Natural killer cell treated with Interleukin-12 subunit alpha and Interleukin-12 subunit beta and Interleukin-15 and Interleukin-18, amount 100 ng/mL, for 72 hours (primary cell): ENCODE results near the gene PTH1R. TPM values are rescaled to one million over a fixed set of nuclear protein-coding genes. Genes with fewer than 3 reads are reported as not detected.

ENCODE experiments used
- ATAC-seq, 2 donors: fragments of 150-1000 bp; cut with Tn5 transposase in 1 of 2; sonication (Bioruptor Pico), chemical (Tn5 transposase) in 1 of 2; 2 replicates each; pipeline ENCODE4 v1.10.0; 2021
- DNase-seq: peaks from one replicate; pipeline ENCODE4 v3.0.0; 2022; ENCODE audit warnings: low spot score
- H3K27ac Mint-ChIP-seq, 2 donors: 1 replicate in 1 of 2; 2 replicates in 1 of 2; pipeline ENCODE4 v1.8.0; 2022; ENCODE audit warnings: mixed read lengths in 2 of 2, mild to moderate bottlenecking in 1 of 2, moderate library complexity in 1 of 2
- H3K27me3 Mint-ChIP-seq, 2 donors: 1 replicate in 1 of 2; 2 replicates in 1 of 2; pipeline ENCODE4 v1.8.0; 2022; ENCODE audit warnings: mixed read lengths in 2 of 2
- H3K36me3 Mint-ChIP-seq: one replicate; pipeline ENCODE4 v1.8.0; 2022; ENCODE audit warnings: mixed read lengths
- H3K4me1 Mint-ChIP-seq, 2 donors: 1 replicate in 1 of 2; 2 replicates in 1 of 2; pipeline ENCODE4 v1.8.0; 2022; ENCODE audit warnings: low read depth in 2 of 2, mixed read lengths in 2 of 2, mild to moderate bottlenecking in 1 of 2
- H3K4me3 Mint-ChIP-seq: one replicate; pipeline ENCODE4 v1.8.0; 2022; ENCODE audit warnings: mixed read lengths
- H3K9me3 Mint-ChIP-seq: 2 replicates; pipeline ENCODE4 v1.8.0; 2022; ENCODE audit warnings: mixed read lengths
- total RNA-seq, 2 donors: library from RNA; stranded (reverse); gene quantifications; one replicate each; pipeline ENCODE4 v1.2.3, GENCODE V29; 2022

Gene PTH1R
- total RNA-seq, 2 donors from 2014 or later = not detected

GRCh38 chr3:46926871-46927717 lies 49.6 kb downstream of the PTH1R start:
- Mint-ChIP-seq H3K4me1 (peaks cover 67 to 72% of the 10 kb centered on the region in 2 donors), H3K27ac (peak overlapping the region; percentile 64 to 77), H3K27me3 (no peaks in the 10 kb centered on the region), H3K36me3 (peaks cover 12% of the 10 kb centered on the region), H3K4me3 (peak overlapping the region; percentile 53), H3K9me3 (peaks cover 4% of the 10 kb centered on the region)
- no peak for ATAC-seq
- no peak for DNase-seq

GRCh38 chr3:46927718-46928073 lies 50.2 kb downstream of the PTH1R start:
- peaks cover 73 to 78% of the 10 kb centered on the region in 2 donors for H3K4me1 Mint-ChIP-seq

GRCh38 chr3:46928282-46928681 lies 50.8 kb downstream of the PTH1R start:
- no peak for ATAC-seq
- Mint-ChIP-seq H3K4me3 (peak overlapping the region; percentile 75), H3K9me3 (peaks cover 4% of the 10 kb centered on the region), H3K4me1 (peaks cover 71 to 74% of the 10 kb centered on the region in 2 donors), H3K27ac (peak overlapping the region; percentile 64 to 84), H3K27me3 (no peaks in the 10 kb centered on the region), H3K36me3 (peaks cover 12% of the 10 kb centered on the region)
- DNase-seq = no peak

More at GRCh38 chr3:46927718-46928073, 50.2 kb downstream of the PTH1R start:
- peak overlapping the region; percentile 64 to 77 for H3K27ac Mint-ChIP-seq
- DNase-seq = no peak
- no peak for ATAC-seq
- no peaks in the 10 kb centered on the region for H3K27me3 Mint-ChIP-seq
- H3K36me3 Mint-ChIP-seq = peaks cover 12% of the 10 kb centered on the region
- no peak overlapping the region for H3K4me3 Mint-ChIP-seq
- H3K9me3 Mint-ChIP-seq = peaks cover 4% of the 10 kb centered on the region

GRCh38 chr3:46929324-46929723 lies 51.8 kb downstream of the PTH1R start:
- H3K4me1 Mint-ChIP-seq = peaks cover 71 to 72% of the 10 kb centered on the region in 2 donors
- DNase-seq (no peak), ATAC-seq (no peak)
- H3K4me3 Mint-ChIP-seq = peak overlapping the region; percentile 75
- H3K9me3 Mint-ChIP-seq = peaks cover 4% of the 10 kb centered on the region
- peak overlapping the region; percentile 64 to 84 for H3K27ac Mint-ChIP-seq
- H3K36me3 Mint-ChIP-seq = peaks cover 12% of the 10 kb centered on the region
- no peaks in the 10 kb centered on the region for H3K27me3 Mint-ChIP-seq

GRCh38 chr3:46930166-46930944 lies 52.8 kb downstream of the PTH1R start:
- Mint-ChIP-seq H3K27ac (peak overlapping the region; percentile 84 to 87), H3K4me3 (peak overlapping the region; percentile 76), H3K4me1 (peaks cover 67% of the 10 kb centered on the region in 2 donors), H3K9me3 (peaks cover 4% of the 10 kb centered on the region), H3K36me3 (peaks cover 12% of the 10 kb centered on the region), H3K27me3 (no peaks in the 10 kb centered on the region)
- DNase-seq (no peak), ATAC-seq (no peak)

GRCh38 chr3:46930945-46931403 lies 53.5 kb downstream of the PTH1R start:
- Mint-ChIP-seq H3K4me1 (peaks cover 61 to 62% of the 10 kb centered on the region in 2 donors), H3K4me3 (peak overlapping the region; percentile 76), H3K9me3 (peaks cover 4% of the 10 kb centered on the region), H3K27me3 (no peaks in the 10 kb centered on the region), H3K27ac (peak overlapping the region; percentile 84 to 87), H3K36me3 (peaks cover 12% of the 10 kb centered on the region)
- DNase-seq (peak; percentile 61), ATAC-seq (peak; percentile 39 to 65)

- H3K27ac Mint-ChIP-seq = peak overlapping the region; percentile 84 to 87
- peaks cover 4% of the 10 kb centered on the region for H3K9me3 Mint-ChIP-seq
- DNase-seq = peak; percentile 77
- peaks cover 12% of the 10 kb centered on the region for H3K36me3 Mint-ChIP-seq
- peaks cover 60 to 67% of the 10 kb centered on the region in 2 donors for H3K4me1 Mint-ChIP-seq
- no peaks in the 10 kb centered on the region for H3K27me3 Mint-ChIP-seq
- peak; percentile 78 to 79 for ATAC-seq
- peak overlapping the region; percentile 76 for H3K4me3 Mint-ChIP-seq
These were observed 54.3 kb downstream of the PTH1R start for GRCh38 chr3:46931631-46932331.

GRCh38 chr3:46932455-46933225 lies 55.1 kb downstream of the PTH1R start:
- peaks cover 54 to 61% of the 10 kb centered on the region in 2 donors for H3K4me1 Mint-ChIP-seq
- H3K9me3 Mint-ChIP-seq = peaks cover 4% of the 10 kb centered on the region
- no peaks in the 10 kb centered on the region for H3K27me3 Mint-ChIP-seq
- peaks cover 13% of the 10 kb centered on the region for H3K36me3 Mint-ChIP-seq
- no peak for DNase-seq
- peak overlapping the region; percentile 76 for H3K4me3 Mint-ChIP-seq
- H3K27ac Mint-ChIP-seq = peak overlapping the region; percentile 84 to 87
- ATAC-seq = no peak

GRCh38 chr3:46933261-46933660 lies 55.7 kb downstream of the PTH1R start:
- Mint-ChIP-seq H3K4me3 (no peak overlapping the region), H3K27me3 (no peaks in the 10 kb centered on the region), H3K4me1 (peaks cover 55 to 63% of the 10 kb centered on the region in 2 donors), H3K27ac (no peak overlapping the region), H3K36me3 (peaks cover 16% of the 10 kb centered on the region), H3K9me3 (peaks cover 4% of the 10 kb centered on the region)
- DNase-seq (no peak), ATAC-seq (no peak)

- Mint-ChIP-seq H3K27ac (no peak overlapping the region), H3K4me1 (peaks cover 52 to 61% of the 10 kb centered on the region in 2 donors), H3K4me3 (no peak overlapping the region), H3K27me3 (no peaks in the 10 kb centered on the region), H3K9me3 (no peaks in the 10 kb centered on the region), H3K36me3 (peaks cover 13% of the 10 kb centered on the region)
- DNase-seq (no peak), ATAC-seq (no peak)
These were observed 56.6 kb downstream of the PTH1R start for GRCh38 chr3:46934072-46934471.

GRCh38 chr3:46934498-46935167 lies 57.1 kb downstream of the PTH1R start:
- Mint-ChIP-seq H3K9me3 (no peaks in the 10 kb centered on the region), H3K27ac (peak overlapping the region in 1 of 2 donors; percentile 39), H3K4me1 (peaks cover 54 to 61% of the 10 kb centered on the region in 2 donors), H3K27me3 (no peaks in the 10 kb centered on the region), H3K4me3 (no peak overlapping the region), H3K36me3 (peaks cover 10% of the 10 kb centered on the region)
- ATAC-seq (no peak), DNase-seq (no peak)

- Mint-ChIP-seq H3K4me1 (peaks cover 60 to 63% of the 10 kb centered on the region in 2 donors), H3K27ac (peak overlapping the region in 1 of 2 donors; percentile 39), H3K9me3 (no peaks in the 10 kb centered on the region), H3K27me3 (no peaks in the 10 kb centered on the region), H3K4me3 (no peak overlapping the region), H3K36me3 (peaks cover 14% of the 10 kb centered on the region)
- no peak for DNase-seq
- no peak for ATAC-seq
These were observed 57.8 kb downstream of the PTH1R start for GRCh38 chr3:46935168-46935858.
